Measurements from ENCODE around the gene PRPSAP1.

PRPSAP1 gene

DNA sequence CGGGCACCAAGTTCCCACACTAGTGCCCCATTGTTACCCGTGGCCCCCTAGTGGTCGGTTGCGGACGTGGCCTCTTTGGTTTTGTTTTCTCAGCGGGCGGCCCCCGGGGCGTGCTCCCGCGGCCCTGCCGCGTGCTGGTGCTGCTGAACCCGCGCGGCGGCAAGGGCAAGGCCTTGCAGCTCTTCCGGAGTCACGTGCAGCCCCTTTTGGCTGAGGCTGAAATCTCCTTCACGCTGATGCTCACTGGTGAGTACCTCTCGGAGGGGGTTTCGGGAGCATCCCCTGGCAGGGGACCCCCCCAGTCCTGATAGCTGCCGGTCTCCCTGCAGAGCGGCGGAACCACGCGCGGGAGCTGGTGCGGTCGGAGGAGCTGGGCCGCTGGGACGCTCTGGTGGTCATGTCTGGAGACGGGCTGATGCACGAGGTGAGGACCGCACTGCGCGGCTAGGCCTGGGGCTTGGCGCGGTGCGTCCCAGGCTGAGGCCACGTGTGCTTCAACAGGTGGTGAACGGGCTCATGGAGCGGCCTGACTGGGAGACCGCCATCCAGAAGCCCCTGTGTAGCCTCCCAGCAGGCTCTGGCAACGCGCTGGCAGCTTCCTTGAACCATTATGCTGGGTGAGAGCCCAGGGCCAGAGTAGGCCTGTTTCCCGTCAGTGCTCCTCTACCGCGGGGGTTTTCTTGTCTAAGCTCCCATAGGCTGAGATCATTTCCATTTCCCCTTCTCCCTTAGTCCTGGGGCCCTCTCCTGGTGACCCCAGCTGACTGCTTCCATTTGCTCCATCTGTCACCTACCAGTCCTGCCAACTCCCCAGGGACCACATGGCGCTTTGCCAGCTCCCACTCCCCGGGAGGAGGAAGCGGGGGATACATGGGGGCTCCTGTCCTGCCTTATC lies 32.4 kb upstream of the PRPSAP1 start:
- peak overlapping the region; percentile 74 for H3K4me3 ChIP-seq (ENCODE audit: low read length)
- DNase-seq (ENCODE audit: low read depth): peak; percentile 84
- TF ChIP-seq, protein P1, sequence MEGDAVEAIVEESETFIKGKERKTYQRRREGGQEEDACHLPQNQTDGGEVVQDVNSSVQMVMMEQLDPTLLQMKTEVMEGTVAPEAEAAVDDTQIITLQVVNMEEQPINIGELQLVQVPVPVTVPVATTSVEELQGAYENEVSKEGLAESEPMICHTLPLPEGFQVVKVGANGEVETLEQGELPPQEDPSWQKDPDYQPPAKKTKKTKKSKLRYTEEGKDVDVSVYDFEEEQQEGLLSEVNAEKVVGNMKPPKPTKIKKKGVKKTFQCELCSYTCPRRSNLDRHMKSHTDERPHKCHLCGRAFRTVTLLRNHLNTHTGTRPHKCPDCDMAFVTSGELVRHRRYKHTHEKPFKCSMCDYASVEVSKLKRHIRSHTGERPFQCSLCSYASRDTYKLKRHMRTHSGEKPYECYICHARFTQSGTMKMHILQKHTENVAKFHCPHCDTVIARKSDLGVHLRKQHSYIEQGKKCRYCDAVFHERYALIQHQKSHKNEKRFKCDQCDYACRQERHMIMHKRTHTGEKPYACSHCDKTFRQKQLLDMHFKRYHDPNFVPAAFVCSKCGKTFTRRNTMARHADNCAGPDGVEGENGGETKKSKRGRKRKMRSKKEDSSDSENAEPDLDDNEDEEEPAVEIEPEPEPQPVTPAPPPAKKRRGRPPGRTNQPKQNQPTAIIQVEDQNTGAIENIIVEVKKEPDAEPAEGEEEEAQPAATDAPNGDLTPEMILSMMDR (conservative IDR thresholded peaks at IDR 0.05; ENCODE audit: low read length): peak; percentile 76

DNA sequence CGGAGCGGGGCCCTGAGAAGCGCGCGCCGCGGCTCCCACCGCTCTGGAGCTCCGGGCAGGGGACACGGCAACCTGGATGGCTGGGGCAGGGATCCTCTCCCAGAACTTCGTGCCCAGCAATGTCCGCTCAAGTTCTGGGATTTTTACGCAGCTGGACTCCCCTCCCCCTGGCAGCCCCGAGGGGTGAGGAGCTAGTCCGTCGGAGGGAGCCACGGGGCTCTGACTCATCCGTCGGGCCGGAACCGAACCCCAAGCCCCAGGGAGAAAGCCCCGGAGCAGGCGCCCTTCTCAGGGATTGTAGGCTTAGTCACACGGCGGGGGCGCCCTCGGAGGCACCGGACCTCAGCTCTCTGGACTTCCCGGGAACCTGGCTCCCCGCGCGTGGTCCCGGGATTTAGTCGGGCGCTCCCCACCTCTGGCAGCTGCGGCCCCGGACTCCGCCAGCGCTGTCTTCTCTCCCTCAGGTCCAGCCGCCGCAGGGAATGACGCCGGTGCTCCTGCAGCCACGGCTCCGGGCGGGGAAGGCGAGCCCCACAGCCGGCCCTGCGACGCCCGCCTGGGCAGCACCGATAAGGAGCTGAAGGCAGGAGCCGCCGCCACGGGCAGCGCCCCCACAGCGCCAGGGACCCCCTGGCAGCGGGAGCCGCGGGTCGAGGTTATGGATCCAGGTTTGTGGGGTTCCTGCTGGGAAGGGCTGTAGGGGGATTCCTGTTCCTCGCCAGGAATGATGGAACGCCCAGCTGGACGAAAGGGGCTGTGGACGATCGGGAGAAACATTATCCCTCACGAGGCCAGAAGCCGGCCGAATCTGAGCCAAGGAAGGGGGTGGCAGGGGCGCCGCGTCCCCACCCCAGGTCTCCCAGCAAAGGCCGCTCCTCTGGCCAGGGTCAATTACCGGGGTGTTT lies 31.5 kb upstream of the PRPSAP1 start:
- H3K4me3 ChIP-seq (ENCODE audit: low read length): peak overlapping the region; percentile 74
- TF ChIP-seq, protein P1 (conservative IDR thresholded peaks at IDR 0.05; ENCODE audit: low read length): no peak
- DNase-seq (ENCODE audit: low read depth): peak; percentile 69

DNA sequence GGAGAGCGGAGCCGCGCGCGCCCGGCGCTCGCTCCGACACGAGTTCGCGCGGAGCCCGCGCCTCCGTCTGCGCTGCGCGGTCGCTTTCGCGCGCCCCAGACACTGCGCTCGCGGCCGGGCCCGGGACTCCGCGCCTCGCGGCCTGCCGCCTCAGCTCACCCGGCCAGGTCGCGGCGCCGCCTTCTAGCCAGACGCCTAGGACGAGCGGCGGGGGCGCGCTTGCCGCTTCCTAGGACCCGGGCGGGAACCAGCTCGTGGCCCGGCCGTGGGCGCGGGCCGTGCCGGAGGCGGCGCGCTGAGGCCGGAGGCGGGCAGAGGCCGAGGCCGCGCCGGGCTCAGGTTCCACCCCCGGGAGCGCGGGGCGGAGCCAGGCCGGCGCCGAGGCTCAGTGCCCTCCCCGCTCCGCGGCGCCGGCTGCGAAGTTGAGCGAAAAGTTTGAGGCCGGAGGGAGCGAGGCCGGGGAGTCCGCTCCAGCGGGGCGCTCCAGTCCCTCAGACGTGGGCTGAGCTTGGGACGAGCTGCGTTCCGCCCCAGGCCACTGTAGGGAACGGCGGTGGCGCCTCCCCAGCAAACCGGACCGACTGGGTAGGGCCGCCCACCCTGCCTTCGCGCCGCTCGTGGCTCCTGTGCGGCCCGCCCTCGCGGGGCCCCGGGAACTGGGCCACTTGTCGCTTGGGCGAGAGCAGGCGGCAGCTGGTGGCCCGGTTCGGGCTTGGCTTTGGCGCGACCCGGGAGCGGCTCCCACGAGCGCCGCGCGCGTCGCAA lies 30.7 kb upstream of the PRPSAP1 start, which contains the start of gene SPHK1:
Gene SPHK1, plus strand, starts transcription at position 388 of the 765 bp plus-strand sequence. CDS start 1,036 bp downstream, outside the sequence.
- TF ChIP-seq, protein P1 (conservative IDR thresholded peaks at IDR 0.05; ENCODE audit: low read length): no peak

DNA sequence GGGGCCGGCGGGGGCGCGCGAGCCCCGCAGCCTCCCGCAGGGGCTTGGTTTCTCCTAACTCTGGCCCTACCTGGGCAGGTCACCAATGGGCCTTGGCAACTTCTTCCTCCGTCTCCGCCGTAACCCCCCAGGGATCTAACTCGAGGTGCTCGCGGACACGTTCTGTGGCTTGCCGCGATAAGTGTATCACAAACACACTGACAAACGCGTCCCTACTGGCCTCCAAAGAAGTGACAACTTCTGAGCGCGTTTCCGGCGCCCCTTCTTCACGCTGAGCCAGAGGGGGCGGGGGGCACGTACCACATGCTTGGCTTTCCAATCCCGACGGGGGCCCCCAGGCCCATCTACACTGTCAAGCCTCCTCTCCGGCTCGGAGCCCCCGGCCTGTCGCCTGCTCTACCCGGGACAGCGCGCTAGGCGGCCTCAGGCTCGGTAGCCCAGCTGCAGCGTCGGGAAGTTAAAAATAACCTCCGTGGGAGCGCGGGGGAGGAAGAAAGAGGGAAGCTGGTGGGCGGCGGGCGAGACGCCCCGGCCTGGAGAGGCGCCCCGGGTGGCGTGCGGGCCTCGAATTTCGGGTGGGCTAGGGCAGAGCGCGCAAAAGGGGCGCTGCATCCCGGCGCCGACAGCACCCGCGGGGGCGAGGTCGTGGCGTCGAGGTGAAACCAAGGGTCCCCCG lies 30.0 kb upstream of the PRPSAP1 start:
- H3K4me3 ChIP-seq (ENCODE audit: low read length): peak overlapping the region; percentile 73
- peak; percentile 60 for DNase-seq (ENCODE audit: low read depth)
- TF ChIP-seq, protein P1 (conservative IDR thresholded peaks at IDR 0.05; ENCODE audit: low read length): peak; percentile 25

More for the DNA sequence above, 30.7 kb upstream of the PRPSAP1 start, which contains the start of gene SPHK1:
- peak; percentile 86 for DNase-seq (ENCODE audit: low read depth)
- H3K4me3 ChIP-seq (ENCODE audit: low read length): peak within 1 kb of the TSS; percentile 74

DNA sequence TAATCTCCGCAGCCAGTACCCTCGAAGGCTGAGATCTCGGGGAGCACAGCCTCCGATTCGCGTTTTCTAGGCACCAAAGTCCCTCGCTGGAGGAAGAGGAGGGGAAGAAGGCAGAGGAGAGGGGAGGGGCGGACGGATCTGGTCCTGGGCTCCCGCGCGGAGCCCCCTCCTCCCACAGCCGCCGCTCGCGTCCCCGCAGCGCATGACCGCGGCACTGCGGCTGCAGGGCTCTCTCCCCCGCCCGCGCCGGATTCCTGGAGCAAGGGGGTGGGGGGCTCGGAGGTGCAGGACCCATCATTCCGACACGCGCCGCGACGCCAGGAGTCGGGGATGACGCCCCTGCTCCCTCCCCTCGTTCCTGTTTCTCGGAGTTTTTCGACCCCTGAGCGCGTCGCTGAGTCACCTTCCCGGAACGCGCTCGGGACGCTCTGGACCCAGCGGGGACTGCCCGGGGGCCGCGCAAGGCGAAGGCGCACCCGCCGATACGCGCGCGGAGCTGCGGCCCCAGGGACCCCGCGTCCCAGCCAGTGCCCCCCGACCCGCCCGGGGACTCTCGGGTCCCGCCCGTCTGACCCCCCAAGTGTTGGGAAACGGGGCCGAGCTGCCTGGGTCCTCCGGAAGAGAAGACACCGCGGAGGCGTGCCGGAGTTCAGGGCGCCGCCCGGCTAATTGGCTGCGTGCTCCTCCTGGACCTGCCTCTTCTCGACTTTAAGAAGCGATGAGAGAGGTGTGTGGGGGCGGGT lies 29.3 kb upstream of the PRPSAP1 start:
- H3K4me3 ChIP-seq (ENCODE audit: low read length): peak overlapping the region; percentile 73
- DNase-seq (ENCODE audit: low read depth): peak; percentile 72
- TF ChIP-seq, protein P1 (conservative IDR thresholded peaks at IDR 0.05; ENCODE audit: low read length): no peak
